Thyroid gland (tissue), 4 donors: ENCODE data around the gene ATF7IP. TPM values are rescaled to one million over a fixed set of nuclear protein-coding genes. Genes with fewer than 3 reads are reported as not detected.

Experiments used
- DNase-seq, 2 donors: peaks; one replicate each; pipeline ENCODE4 v3.0.0-alpha.2; 2019
- H3K27ac ChIP-seq, 3 donors: fragments of 200-600 bp; sonication (generic); 1 replicate in 2 of 3; 2 replicates in 1 of 3; pipeline ENCODE4 v1.5.1; 2016 to 2019; ENCODE audit warnings: mild to moderate bottlenecking in 1 of 3, moderate library complexity in 1 of 3
- H3K27me3 ChIP-seq: fragments of 200-600 bp; sonication (generic); one replicate; pipeline ENCODE4 v1.5.1; 2019
- H3K36me3 ChIP-seq, 2 donors: fragments of 200-600 bp; sonication (generic); one replicate each; pipeline ENCODE4 v1.5.1; 2016 to 2019
- H3K4me1 ChIP-seq, 2 donors: fragments of 200-600 bp; sonication (generic); one replicate each; pipeline ENCODE4 v1.5.1; 2017 to 2019
- H3K4me3 ChIP-seq, 3 donors: fragments of 200-600 bp; sonication (generic); replicated peaks in 1 of 3; 1 replicate in 2 of 3; 2 replicates in 1 of 3; pipeline ENCODE4 v1.5.1; 2016; ENCODE audit warnings: mild to moderate bottlenecking in 1 of 3
- H3K9me3 ChIP-seq: fragments of 200-600 bp; sonication (generic); one replicate; pipeline ENCODE4 v1.5.1; 2017
- POLR2A ChIP-seq, 2 donors: fragments of 450-650 bp; IDR thresholded peaks; one replicate each; pipeline ENCODE4 v1.6.1; 2017; ENCODE audit warnings: antibody characterized with exemption in 2 of 2, mild to moderate bottlenecking in 2 of 2, moderate library complexity in 1 of 2
- WGBS, 2 donors: methylation state at CpG; one replicate each; pipeline ENCODE4 v1.1.5; 2017; 5-methylcytosine and 5-hydroxymethylcytosine counted together
- intact Hi-C: fragments of 100-400 bp; cut with DNase I; formaldehyde crosslinking; loops from one replicate; pipeline ENCODE4 v1.15.1; 2023
- total RNA-seq, 4 donors: library from RNA; depleted of rRNA; stranded (reverse); fragments of >200 nt; gene quantifications; one replicate each; pipeline ENCODE4 v1.2.3, GENCODE V29; 2016
- TF ChIP-seq, protein P1 (sequence below), 6 experiments: fragments of 200-600 bp in 3 of 6; fragments of 450-650 bp in 3 of 6; sonication (generic) in 3 of 6; IDR thresholded peaks; one replicate each; pipeline ENCODE4 v1.5.1; 2016 to 2019; ENCODE audit warnings: antibody characterized with exemption in 6 of 6, mild to moderate bottlenecking in 2 of 6, inconsistent platforms in 1 of 6, moderate library complexity in 1 of 6

Gene ATF7IP
- total RNA-seq, 4 donors from 2014 or later = 64.4 to 87.2 (median 76.2) TPM

DNA sequence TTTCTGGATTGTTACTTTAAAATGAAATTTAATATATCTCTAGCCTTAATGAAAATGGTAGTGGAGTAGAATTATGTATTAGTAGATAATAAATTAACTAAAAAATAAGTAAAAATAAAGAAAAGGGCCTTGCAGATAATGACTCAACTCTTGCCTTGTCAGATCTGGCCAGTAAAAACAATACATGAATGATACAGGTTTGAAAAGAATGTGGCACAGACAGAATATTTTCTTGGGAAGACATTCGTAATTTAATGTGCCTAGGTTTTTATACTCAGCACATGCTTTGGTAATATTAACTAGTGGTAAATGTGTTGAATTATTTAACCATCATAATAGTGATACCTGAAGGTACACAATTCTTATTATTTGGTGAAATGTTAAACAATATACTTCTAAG lies 28.3 kb downstream of the ATF7IP start:
- Histone ChIP-seq H3K4me1 (peaks cover 35 to 42% of the 10 kb centered on the region in 2 donors), H3K27me3 (no peaks in the 10 kb centered on the region), H3K27ac (peak overlapping the region; percentile 51 to 68 (median 54)), H3K9me3 (no peaks in the 10 kb centered on the region), H3K4me3 (no peak overlapping the region), H3K36me3 (no peaks in the 10 kb centered on the region)
- no peak for DNase-seq
- TF ChIP-seq, protein P1, sequence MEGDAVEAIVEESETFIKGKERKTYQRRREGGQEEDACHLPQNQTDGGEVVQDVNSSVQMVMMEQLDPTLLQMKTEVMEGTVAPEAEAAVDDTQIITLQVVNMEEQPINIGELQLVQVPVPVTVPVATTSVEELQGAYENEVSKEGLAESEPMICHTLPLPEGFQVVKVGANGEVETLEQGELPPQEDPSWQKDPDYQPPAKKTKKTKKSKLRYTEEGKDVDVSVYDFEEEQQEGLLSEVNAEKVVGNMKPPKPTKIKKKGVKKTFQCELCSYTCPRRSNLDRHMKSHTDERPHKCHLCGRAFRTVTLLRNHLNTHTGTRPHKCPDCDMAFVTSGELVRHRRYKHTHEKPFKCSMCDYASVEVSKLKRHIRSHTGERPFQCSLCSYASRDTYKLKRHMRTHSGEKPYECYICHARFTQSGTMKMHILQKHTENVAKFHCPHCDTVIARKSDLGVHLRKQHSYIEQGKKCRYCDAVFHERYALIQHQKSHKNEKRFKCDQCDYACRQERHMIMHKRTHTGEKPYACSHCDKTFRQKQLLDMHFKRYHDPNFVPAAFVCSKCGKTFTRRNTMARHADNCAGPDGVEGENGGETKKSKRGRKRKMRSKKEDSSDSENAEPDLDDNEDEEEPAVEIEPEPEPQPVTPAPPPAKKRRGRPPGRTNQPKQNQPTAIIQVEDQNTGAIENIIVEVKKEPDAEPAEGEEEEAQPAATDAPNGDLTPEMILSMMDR (IDR thresholded peaks at IDR 0.05) = no peak
- no peak for TF ChIP-seq POLR2A (IDR thresholded peaks at IDR 0.05)
- WGBS, 2 donors = 29 to 54% methylated on average over 1 of the region's 1 CpG
- intact Hi-C loops = no loop called here

DNA sequence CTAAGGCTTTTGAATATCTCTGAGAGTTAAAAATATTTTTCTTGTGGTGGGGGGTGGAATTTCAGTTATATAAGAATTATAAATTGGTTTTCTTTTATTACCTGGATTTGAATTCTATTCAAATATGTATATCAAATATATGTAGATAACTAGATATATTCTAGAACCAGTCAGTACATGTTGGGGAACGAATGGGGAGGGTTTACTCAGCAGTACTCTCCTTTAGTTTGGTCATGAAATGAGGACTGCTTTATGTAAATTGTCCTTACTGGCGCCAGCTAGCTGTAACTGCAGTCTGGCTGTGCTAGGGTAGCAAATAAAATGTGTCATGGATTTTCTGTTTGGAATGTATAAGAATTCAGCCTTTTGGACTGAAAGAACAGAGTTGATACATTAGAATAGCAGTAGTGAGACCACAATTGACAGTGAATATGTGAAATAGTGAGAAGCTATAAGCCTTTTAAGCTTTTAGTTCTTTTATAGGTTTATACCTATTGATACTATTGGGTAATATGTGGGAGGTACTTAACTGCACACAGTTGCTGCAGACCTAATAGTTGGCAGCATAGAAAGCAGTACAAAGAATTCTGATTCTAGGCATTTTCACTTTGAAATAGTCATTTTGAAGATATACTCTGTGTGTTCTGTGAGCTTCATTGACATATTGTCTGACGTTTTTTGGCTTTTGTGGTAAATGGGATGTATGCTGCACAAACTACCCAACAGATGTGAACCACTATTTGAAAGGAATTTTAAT lies 29.0 kb downstream of the ATF7IP start:
- intact Hi-C loops = no loop called here
- no peak overlapping the region for H3K4me3 ChIP-seq
- peaks cover 35 to 42% of the 10 kb centered on the region in 2 donors for H3K4me1 ChIP-seq
- 14 to 15% methylated on average over 3 of the region's 3 CpGs for WGBS, 2 donors
- H3K27ac ChIP-seq = peak overlapping the region; percentile 51 to 68 (median 54)
- DNase-seq = peak; percentile 29 to 39
- H3K27me3 ChIP-seq = no peaks in the 10 kb centered on the region
- H3K36me3 ChIP-seq = no peaks in the 10 kb centered on the region
- no peaks in the 10 kb centered on the region for H3K9me3 ChIP-seq
- TF ChIP-seq POLR2A (IDR thresholded peaks at IDR 0.05) = peak in 1 of 2 donors; percentile 54
- TF ChIP-seq, protein P1 (IDR thresholded peaks at IDR 0.05) = peak in 3 of 6 experiments; percentile 10 to 20 (median 13)

DNA sequence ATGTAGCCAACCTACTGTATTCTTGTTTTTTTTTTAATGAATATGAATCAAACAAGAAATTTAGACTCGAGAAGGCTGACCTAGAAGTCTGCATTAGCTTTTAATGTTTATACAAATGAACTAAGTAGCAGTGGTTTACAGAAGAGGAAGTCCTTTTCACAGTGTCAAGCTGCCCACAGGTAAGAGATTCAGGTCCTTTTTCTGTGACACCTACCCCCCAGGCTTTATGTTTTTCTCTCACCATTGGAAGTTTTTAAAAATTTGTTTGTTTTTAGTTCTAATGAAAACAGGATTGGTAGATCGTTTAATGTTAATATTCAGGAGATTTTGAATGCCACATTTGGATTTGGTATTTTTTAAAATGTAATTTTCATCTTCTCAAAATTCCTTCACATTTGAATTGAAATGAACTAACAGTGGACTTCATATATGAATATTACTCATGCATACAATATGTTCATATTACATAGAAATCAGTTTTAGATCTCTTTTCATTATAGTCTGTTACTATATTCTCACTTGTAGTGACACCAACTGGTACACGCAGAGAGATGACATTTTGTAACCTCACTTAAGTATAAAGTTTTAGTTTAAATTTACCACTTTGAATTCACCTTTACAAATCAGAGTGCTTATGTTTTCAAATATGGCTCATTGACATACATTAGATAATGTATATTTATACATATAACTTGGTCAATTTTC lies 29.7 kb downstream of the ATF7IP start:
- Histone ChIP-seq H3K36me3 (no peaks in the 10 kb centered on the region), H3K27ac (peak overlapping the region; percentile 51 to 68 (median 54)), H3K4me3 (no peak overlapping the region), H3K27me3 (no peaks in the 10 kb centered on the region), H3K9me3 (no peaks in the 10 kb centered on the region), H3K4me1 (peaks cover 35 to 42% of the 10 kb centered on the region in 2 donors)
- TF ChIP-seq POLR2A (IDR thresholded peaks at IDR 0.05) = no peak
- no peak for DNase-seq
- WGBS, 2 donors = 31 to 32% methylated on average over 3 of the region's 3 CpGs
- intact Hi-C loops = no loop called here

DNA sequence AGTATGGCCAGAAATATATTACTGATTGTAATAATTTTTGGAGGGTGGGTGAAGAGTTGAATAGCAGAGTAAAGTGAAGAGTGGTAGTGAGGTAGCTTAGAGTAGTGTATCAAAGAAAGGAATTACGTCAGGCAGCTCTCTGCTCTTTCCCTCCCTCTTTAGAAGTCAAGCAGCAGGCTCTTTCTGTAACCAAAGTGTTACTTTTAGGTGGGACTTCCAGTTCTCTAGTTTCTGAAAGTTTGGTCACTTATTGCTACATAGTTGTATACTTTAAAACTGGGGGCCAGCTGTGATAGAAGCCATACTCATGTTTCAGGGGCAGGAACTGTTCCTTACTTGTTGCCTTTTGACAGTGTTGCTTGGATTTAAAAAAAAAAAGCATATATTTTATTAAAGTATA lies 30.6 kb downstream of the ATF7IP start:
- Histone ChIP-seq H3K4me3 (no peak overlapping the region), H3K27me3 (no peaks in the 10 kb centered on the region), H3K4me1 (peaks cover 35 to 36% of the 10 kb centered on the region in 2 donors), H3K36me3 (no peaks in the 10 kb centered on the region), H3K9me3 (no peaks in the 10 kb centered on the region), H3K27ac (peak overlapping the region; percentile 13 to 68 (median 54))
- DNase-seq = no peak
- WGBS, 2 donors = 20 to 46% methylated on average over 1 of the region's 1 CpG
- intact Hi-C loops = no loop called here
- TF ChIP-seq, protein P1 (IDR thresholded peaks at IDR 0.05) = no peak
- TF ChIP-seq POLR2A (IDR thresholded peaks at IDR 0.05) = peak in 1 of 2 donors; percentile 21

DNA sequence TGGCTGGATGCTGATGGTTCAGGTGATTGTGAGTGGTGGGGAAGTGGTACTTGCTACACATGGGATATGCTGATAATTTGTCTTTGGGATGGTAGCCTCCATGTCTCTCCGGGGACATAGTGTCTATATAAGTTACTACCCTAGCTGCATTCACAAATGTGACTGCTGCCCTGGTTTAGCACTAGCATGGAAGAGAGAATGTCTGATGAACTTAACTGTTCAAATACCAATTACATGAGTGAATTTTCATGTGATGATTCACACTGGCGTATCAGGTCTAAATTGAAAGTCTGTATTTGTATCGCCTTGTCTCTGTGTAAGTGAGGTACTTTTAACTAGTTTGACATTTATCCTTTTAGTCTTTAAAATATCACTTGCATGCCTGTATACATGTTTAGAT lies 34.4 kb downstream of the ATF7IP start:
- Histone ChIP-seq H3K27ac (no peak overlapping the region), H3K4me3 (no peak overlapping the region), H3K9me3 (no peaks in the 10 kb centered on the region), H3K27me3 (no peaks in the 10 kb centered on the region), H3K4me1 (peaks cover 18 to 27% of the 10 kb centered on the region in 2 donors), H3K36me3 (no peaks in the 10 kb centered on the region)
- TF ChIP-seq POLR2A (IDR thresholded peaks at IDR 0.05) = no peak
- TF ChIP-seq, protein P1 (IDR thresholded peaks at IDR 0.05) = no peak
- DNase-seq = no peak
- 89 to 98% methylated on average over 3 of the region's 3 CpGs for WGBS, 2 donors
- intact Hi-C loops = no loop called here
